ENCODE data around the gene KRTAP5-5.

DNA sequence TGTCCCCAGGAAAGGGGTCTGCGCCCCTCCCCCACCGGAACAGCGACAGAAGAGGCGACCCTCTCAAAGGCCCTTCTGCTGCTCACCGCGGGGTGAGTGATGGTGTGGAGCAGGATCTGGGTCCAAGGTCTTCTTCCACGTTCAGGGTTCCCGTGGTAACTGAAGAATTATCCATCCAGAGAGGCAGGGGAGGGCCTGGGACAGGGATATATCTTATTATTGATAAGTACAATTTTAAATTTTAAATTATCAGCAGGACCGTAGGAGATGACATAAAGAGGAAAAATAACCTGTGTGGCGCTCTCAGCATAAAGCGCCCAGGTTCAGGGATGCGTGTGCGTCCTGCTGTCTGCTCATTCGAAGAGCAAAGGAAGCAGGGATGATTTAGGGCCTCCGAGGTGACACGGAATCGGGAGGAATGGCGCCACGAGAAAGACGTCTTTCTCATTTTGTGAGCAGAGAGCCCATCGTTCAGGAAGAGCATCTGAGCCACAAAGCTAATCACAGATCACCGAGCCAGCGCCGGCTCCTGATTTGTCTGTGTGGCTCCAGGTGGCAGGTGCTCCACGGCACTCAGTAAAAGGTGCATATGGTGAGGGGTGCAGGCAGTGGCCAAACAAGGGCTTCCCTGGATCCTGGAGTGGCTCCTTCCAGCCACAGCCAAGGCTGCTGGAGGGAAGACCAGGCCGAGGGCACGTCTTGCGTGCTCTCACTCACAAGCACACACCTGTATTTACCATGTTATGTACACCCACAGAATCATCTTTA, 19.3 kb downstream of the KRTAP5-5 start:
- TF ChIP-seq, protein P1, sequence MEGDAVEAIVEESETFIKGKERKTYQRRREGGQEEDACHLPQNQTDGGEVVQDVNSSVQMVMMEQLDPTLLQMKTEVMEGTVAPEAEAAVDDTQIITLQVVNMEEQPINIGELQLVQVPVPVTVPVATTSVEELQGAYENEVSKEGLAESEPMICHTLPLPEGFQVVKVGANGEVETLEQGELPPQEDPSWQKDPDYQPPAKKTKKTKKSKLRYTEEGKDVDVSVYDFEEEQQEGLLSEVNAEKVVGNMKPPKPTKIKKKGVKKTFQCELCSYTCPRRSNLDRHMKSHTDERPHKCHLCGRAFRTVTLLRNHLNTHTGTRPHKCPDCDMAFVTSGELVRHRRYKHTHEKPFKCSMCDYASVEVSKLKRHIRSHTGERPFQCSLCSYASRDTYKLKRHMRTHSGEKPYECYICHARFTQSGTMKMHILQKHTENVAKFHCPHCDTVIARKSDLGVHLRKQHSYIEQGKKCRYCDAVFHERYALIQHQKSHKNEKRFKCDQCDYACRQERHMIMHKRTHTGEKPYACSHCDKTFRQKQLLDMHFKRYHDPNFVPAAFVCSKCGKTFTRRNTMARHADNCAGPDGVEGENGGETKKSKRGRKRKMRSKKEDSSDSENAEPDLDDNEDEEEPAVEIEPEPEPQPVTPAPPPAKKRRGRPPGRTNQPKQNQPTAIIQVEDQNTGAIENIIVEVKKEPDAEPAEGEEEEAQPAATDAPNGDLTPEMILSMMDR (IDR thresholded peaks at IDR 0.05; ENCODE audit: borderline replicate concordance, extremely low read depth, low read length, poor library complexity, severe bottlenecking): no peak
- TF ChIP-seq EZH2 (IDR thresholded peaks at IDR 0.05; ENCODE audit: borderline replicate concordance, low read depth, low read length, severe bottlenecking): no peak
